ENCODE measurements around the gene SLC9A6. TPM values are rescaled to one million over a fixed set of nuclear protein-coding genes. Genes with fewer than 3 reads are reported as not detected.

The SLC9A6 gene
- total and polyA plus RNA-seq, 4 donors: 33.3 to 107 (median 92.7) TPM

DNA sequence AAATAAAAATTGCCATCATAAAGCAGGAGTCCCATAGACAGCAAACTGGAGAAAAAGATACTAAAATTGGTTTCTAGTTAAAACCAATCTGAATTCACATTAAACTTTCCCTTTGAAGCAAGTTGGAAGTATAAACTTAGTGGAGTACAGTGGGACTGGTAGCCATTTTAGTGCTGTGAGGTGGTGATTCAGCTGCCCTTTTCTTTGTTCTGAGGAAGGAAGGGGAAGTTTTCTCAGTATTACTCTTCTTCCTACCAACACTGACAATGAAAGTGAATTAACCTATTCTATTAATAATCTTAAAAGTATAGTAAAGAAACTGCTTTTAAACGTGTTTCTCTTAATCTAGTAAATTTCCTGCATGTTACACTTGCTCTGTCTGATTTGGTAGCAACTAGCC lies 36.7 kb downstream of the SLC9A6 start:
- no peak overlapping the region for H3K4me3 ChIP-seq (ENCODE audit: low read depth, low read length)
- WGBS (ENCODE audit: insufficient coverage): no CpG with 5 or more reads among the region's 1 CpG
- DNase-seq (ENCODE audit: low read depth in 4 of 6, low spot score in 6 of 6): no peak
- H3K9me3 ChIP-seq (ENCODE audit: control insufficient read depth, insufficient read depth, low read length): peaks cover 1% of the 10 kb centered on the region
- no peak overlapping the region for H3K27ac ChIP-seq (ENCODE audit: low read depth, low read length)
- H3K27me3 ChIP-seq (ENCODE audit: control insufficient read depth, insufficient read depth, low read length): no peaks in the 10 kb centered on the region
- H3K4me1 ChIP-seq (ENCODE audit: control insufficient read depth, insufficient read depth, low read length): no peaks in the 10 kb centered on the region
- peaks cover 3% of the 10 kb centered on the region for H3K36me3 ChIP-seq (ENCODE audit: control insufficient read depth, insufficient read depth, low read length)

DNA sequence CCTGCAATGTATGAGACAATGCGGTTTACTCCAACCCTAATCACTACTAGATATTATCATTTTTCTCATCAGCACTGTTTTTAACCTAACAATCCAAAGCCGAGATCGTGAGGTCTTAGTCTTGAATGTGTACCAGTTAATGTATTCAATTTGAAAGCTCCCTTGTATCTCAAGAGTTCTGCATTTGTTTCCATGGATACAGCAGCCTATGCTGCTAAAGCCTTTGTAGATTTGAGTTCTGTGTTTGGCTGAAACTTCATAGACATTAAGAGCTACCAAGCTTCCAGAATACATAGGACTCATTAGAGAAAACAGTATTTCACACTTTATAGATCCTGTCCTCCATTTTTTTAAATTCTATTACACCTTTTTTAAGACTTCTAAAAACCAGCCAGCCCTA lies 39.9 kb downstream of the SLC9A6 start:
- DNase-seq (ENCODE audit: low read depth in 4 of 6, low spot score in 6 of 6): peak in 2 of 6 donors; percentile 61 to 76
- Histone ChIP-seq H3K9me3 (ENCODE audit: control insufficient read depth, insufficient read depth, low read length) (peaks cover 1% of the 10 kb centered on the region), H3K36me3 (ENCODE audit: control insufficient read depth, insufficient read depth, low read length) (peaks cover 3% of the 10 kb centered on the region), H3K4me3 (ENCODE audit: low read depth, low read length) (no peak overlapping the region), H3K27me3 (ENCODE audit: control insufficient read depth, insufficient read depth, low read length) (no peaks in the 10 kb centered on the region), H3K27ac (ENCODE audit: low read depth, low read length) (no peak overlapping the region), H3K4me1 (ENCODE audit: control insufficient read depth, insufficient read depth, low read length) (peaks cover 6% of the 10 kb centered on the region)
- WGBS (ENCODE audit: insufficient coverage): no CpG with 5 or more reads among the region's 3 CpGs

DNA sequence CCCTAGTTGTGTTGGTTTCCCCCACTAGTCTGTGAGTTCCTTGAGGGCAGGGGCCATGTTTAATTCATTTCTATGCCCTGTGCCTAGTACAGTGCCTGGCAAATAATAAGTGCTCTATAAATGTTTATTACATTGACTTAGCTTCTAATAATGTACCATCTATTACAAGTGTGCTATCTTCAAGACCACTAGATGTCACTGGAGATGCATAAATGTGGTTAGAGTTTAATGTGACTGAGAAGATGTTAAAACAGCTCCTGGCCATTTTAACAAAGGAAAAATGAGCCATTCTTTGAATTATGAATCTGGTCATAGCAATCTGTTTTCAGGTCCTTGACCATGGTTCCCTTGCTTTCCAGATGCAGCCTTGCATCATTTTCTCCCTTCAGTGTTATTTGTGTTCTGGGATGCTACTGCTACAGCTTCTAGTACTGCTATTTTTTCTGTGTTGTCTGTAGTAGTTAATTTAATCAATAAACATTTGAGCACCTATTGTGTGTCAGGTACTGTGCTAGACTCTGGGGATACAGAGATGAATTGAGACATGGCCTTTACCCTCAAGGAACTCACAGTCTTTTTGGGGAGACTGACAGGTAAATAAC lies 43.2 kb downstream of the SLC9A6 start:
- no peaks in the 10 kb centered on the region for H3K9me3 ChIP-seq (ENCODE audit: control insufficient read depth, insufficient read depth, low read length)
- no peak overlapping the region for H3K4me3 ChIP-seq (ENCODE audit: low read depth, low read length)
- peak in 3 of 6 donors; percentile 51 to 89 (median 83) for DNase-seq (ENCODE audit: low read depth in 4 of 6, low spot score in 6 of 6)
- H3K27me3 ChIP-seq (ENCODE audit: control insufficient read depth, insufficient read depth, low read length): no peaks in the 10 kb centered on the region
- peaks cover 2% of the 10 kb centered on the region for H3K36me3 ChIP-seq (ENCODE audit: control insufficient read depth, insufficient read depth, low read length)
- peaks cover 6% of the 10 kb centered on the region for H3K4me1 ChIP-seq (ENCODE audit: control insufficient read depth, insufficient read depth, low read length)
- no peak overlapping the region for H3K27ac ChIP-seq (ENCODE audit: low read depth, low read length)

DNA sequence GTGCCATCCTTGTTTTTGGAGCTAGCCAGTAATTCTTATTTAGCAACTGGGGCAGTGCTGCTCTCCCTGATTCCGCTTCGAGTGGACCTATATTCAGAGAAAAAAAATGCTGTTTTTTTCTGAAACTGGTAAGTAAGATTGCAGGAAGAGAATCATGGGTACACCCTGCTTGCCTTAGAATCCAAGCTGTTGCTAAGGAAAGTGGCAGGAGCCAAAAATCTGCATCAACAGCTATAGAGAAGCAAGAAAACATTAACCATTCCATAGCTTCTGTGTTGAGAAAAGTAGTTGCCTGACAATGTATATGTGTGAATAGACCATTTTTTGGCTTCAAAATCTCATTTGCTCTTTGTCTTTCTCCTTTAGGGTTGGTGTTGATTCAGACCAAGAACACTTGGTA lies 44.5 kb downstream of the SLC9A6 start:
- Histone ChIP-seq H3K36me3 (ENCODE audit: control insufficient read depth, insufficient read depth, low read length) (peaks cover 2% of the 10 kb centered on the region), H3K27me3 (ENCODE audit: control insufficient read depth, insufficient read depth, low read length) (no peaks in the 10 kb centered on the region), H3K27ac (ENCODE audit: low read depth, low read length) (peak overlapping the region; percentile 75), H3K9me3 (ENCODE audit: control insufficient read depth, insufficient read depth, low read length) (no peaks in the 10 kb centered on the region), H3K4me3 (ENCODE audit: low read depth, low read length) (no peak overlapping the region), H3K4me1 (ENCODE audit: control insufficient read depth, insufficient read depth, low read length) (peaks cover 6% of the 10 kb centered on the region)
- peak in 1 of 6 donors; percentile 61 for DNase-seq (ENCODE audit: low read depth in 4 of 6, low spot score in 6 of 6)
- WGBS (ENCODE audit: insufficient coverage): 17% methylated on average over 2 of the region's 2 CpGs

GRCh38 chrX:136030303-136031191 lies 45.3 kb downstream of the SLC9A6 start:
- Histone ChIP-seq H3K27ac (ENCODE audit: low read depth, low read length) (peak overlapping the region; percentile 75), H3K27me3 (ENCODE audit: control insufficient read depth, insufficient read depth, low read length) (no peaks in the 10 kb centered on the region), H3K4me3 (ENCODE audit: low read depth, low read length) (no peak overlapping the region), H3K9me3 (ENCODE audit: control insufficient read depth, insufficient read depth, low read length) (no peaks in the 10 kb centered on the region), H3K36me3 (ENCODE audit: control insufficient read depth, insufficient read depth, low read length) (peaks cover 2% of the 10 kb centered on the region), H3K4me1 (ENCODE audit: control insufficient read depth, insufficient read depth, low read length) (peaks cover 6% of the 10 kb centered on the region)
- 44% methylated on average over 8 of the region's 9 CpGs for WGBS (ENCODE audit: insufficient coverage)
- DNase-seq (ENCODE audit: low read depth in 4 of 6, low spot score in 6 of 6): peak in 2 of 6 donors; percentile 18 to 69

DNA sequence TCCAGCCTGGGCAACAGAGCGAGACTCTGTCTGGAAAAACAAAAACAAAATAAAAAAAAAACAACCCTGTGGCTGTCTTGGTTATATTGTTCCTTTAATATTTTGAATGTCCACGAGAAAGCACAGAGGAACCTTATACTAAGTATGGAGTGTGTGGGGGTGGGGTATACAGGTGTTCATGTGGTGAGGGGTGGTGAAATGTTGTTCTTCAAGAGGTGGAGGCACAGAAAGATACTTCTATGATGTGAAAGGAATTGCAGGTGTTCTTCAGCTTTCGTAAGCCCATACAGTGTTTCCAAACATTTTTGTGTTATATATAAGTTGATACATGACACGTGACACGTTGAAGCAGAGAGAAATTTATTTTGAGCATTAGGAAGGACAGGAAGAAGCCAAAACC lies 46.4 kb downstream of the SLC9A6 start:
- Histone ChIP-seq H3K4me1 (ENCODE audit: control insufficient read depth, insufficient read depth, low read length) (peaks cover 6% of the 10 kb centered on the region), H3K27ac (ENCODE audit: low read depth, low read length) (no peak overlapping the region), H3K9me3 (ENCODE audit: control insufficient read depth, insufficient read depth, low read length) (no peaks in the 10 kb centered on the region)

DNA sequence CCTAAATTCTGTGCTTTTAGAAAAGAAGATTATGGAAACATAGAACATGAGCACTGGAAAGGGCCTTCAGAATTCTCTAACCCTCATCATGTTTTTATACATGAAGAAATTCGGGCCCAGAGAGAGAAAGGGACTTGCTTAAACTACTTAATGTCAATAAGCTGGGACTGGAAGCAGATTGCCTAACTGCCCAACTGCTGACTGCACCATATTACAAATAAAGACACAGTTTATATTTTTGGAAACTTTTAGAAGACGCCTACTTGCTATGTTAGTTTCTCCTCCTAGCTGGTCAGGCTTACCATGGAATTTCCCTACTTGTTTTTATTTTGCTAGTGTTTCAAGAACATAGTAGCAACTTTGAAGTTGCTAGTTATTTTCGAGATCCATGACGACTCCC lies 47.1 kb downstream of the SLC9A6 start:
- Histone ChIP-seq H3K9me3 (ENCODE audit: control insufficient read depth, insufficient read depth, low read length) (no peaks in the 10 kb centered on the region), H3K27ac (ENCODE audit: low read depth, low read length) (no peak overlapping the region), H3K36me3 (ENCODE audit: control insufficient read depth, insufficient read depth, low read length) (peaks cover 2% of the 10 kb centered on the region), H3K4me3 (ENCODE audit: low read depth, low read length) (no peak overlapping the region), H3K27me3 (ENCODE audit: control insufficient read depth, insufficient read depth, low read length) (no peaks in the 10 kb centered on the region), H3K4me1 (ENCODE audit: control insufficient read depth, insufficient read depth, low read length) (peaks cover 6% of the 10 kb centered on the region)
- no peak for DNase-seq (ENCODE audit: low read depth in 4 of 6, low spot score in 6 of 6)
- WGBS (ENCODE audit: insufficient coverage): no CpG with 5 or more reads among the region's 4 CpGs

More for the DNA sequence above, 46.4 kb downstream of the SLC9A6 start:
- Histone ChIP-seq H3K36me3 (ENCODE audit: control insufficient read depth, insufficient read depth, low read length) (peaks cover 2% of the 10 kb centered on the region), H3K4me3 (ENCODE audit: low read depth, low read length) (no peak overlapping the region), H3K27me3 (ENCODE audit: control insufficient read depth, insufficient read depth, low read length) (no peaks in the 10 kb centered on the region)
- 77% methylated on average over 2 of the region's 5 CpGs for WGBS (ENCODE audit: insufficient coverage)
- DNase-seq (ENCODE audit: low read depth in 4 of 6, low spot score in 6 of 6): no peak

DNA sequence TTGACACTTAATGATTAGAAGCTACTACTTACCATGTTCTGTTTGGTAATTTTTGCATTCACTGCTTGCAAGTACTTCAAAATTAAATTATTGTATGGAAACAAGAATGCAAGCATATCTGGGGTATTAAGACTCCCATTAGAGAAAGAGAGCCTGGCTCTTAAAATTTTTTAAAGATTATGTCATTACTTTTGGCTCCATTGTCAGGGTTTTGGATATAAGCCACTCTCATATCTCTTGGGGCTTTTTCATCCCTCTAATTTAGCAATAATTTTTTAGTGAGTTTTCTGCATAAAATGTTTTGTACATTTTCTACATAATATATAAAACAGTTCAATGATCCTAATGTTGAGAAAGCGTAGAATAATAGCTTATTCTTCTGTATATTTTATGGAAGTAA lies 49.4 kb downstream of the SLC9A6 start:
- no CpG with 5 or more reads among the region's 1 CpG for WGBS (ENCODE audit: insufficient coverage)
- DNase-seq (ENCODE audit: low read depth in 4 of 6, low spot score in 6 of 6): no peak
- Histone ChIP-seq H3K27ac (ENCODE audit: low read depth, low read length) (no peak overlapping the region), H3K27me3 (ENCODE audit: control insufficient read depth, insufficient read depth, low read length) (no peaks in the 10 kb centered on the region), H3K4me1 (ENCODE audit: control insufficient read depth, insufficient read depth, low read length) (no peaks in the 10 kb centered on the region), H3K4me3 (ENCODE audit: low read depth, low read length) (no peak overlapping the region), H3K36me3 (ENCODE audit: control insufficient read depth, insufficient read depth, low read length) (peaks cover 2% of the 10 kb centered on the region), H3K9me3 (ENCODE audit: control insufficient read depth, insufficient read depth, low read length) (no peaks in the 10 kb centered on the region)

DNA sequence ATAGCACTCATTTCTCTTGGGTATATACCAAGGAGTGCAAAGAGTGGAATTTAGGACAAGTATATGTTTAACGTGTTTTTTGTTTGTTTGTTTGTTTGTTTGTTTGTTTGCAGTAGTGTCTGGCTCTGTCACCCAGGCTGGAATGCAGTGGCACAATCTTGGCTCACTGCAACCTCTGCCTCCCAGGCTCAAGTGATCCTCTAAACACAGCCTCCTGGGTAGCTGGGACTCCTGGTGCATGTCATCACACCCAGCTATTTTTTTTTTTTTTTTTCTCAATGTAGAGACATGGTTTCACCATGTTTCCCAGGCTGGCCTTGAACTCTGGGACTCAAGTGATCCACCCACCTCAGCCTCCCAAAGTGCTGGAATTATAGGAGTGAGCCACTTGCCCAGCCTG lies 50.4 kb downstream of the SLC9A6 start:
- WGBS (ENCODE audit: insufficient coverage): no CpG with 5 or more reads among the region's 1 CpG
- Histone ChIP-seq H3K27ac (ENCODE audit: low read depth, low read length) (no peak overlapping the region), H3K4me3 (ENCODE audit: low read depth, low read length) (no peak overlapping the region), H3K4me1 (ENCODE audit: control insufficient read depth, insufficient read depth, low read length) (no peaks in the 10 kb centered on the region), H3K9me3 (ENCODE audit: control insufficient read depth, insufficient read depth, low read length) (no peaks in the 10 kb centered on the region), H3K36me3 (ENCODE audit: control insufficient read depth, insufficient read depth, low read length) (peaks cover 2% of the 10 kb centered on the region), H3K27me3 (ENCODE audit: control insufficient read depth, insufficient read depth, low read length) (no peaks in the 10 kb centered on the region)
- DNase-seq (ENCODE audit: low read depth in 4 of 6, low spot score in 6 of 6): no peak

GRCh38 chrX:136039485-136039884 lies 54.2 kb downstream of the SLC9A6 start:
- no peak overlapping the region for H3K27ac ChIP-seq (ENCODE audit: low read depth, low read length)

More at GRCh38 chrX:136039485-136039884, 54.2 kb downstream of the SLC9A6 start:
- Histone ChIP-seq H3K27me3 (ENCODE audit: control insufficient read depth, insufficient read depth, low read length) (peaks cover 3% of the 10 kb centered on the region), H3K36me3 (ENCODE audit: control insufficient read depth, insufficient read depth, low read length) (no peaks in the 10 kb centered on the region), H3K4me3 (ENCODE audit: low read depth, low read length) (no peak overlapping the region), H3K4me1 (ENCODE audit: control insufficient read depth, insufficient read depth, low read length) (no peaks in the 10 kb centered on the region), H3K9me3 (ENCODE audit: control insufficient read depth, insufficient read depth, low read length) (no peaks in the 10 kb centered on the region)
- no peak for DNase-seq (ENCODE audit: low read depth in 4 of 6, low spot score in 6 of 6)
